Measurements from ENCODE around the gene RGSL1. TPM values are rescaled to one million over a fixed set of nuclear protein-coding genes. Genes with fewer than 3 reads are reported as not detected.

RGSL1 gene
- total and polyA plus RNA-seq, 3 experiments from 2014 or later: not detected

- H3K27me3 ChIP-seq (ENCODE audit: insufficient read depth, low read length, poor library complexity, severe bottlenecking): no peaks in the 10 kb centered on the region
- no peak overlapping the region for H3K4me3 Mint-ChIP-seq
- no peak overlapping the region for H3K27ac ChIP-seq (ENCODE audit: low read depth, low read length)
- no peaks in the 10 kb centered on the region for H3K36me3 Mint-ChIP-seq
- H3K4me1 ChIP-seq (ENCODE audit: insufficient read depth, low read length): no peaks in the 10 kb centered on the region
- no peaks in the 10 kb centered on the region for H3K9me3 ChIP-seq (ENCODE audit: low read length)
- no peak for DNase-seq
- H3K27ac Mint-ChIP-seq: no peak overlapping the region
- ChIA-PET CTCF (interaction anchor here (0.9 kb wide), 1 partner anchor 17 kb away, joined by 3 read pairs; no protein-coding TSS in a partner anchor), POLR2A (no interaction called here)
- H3K4me1 Mint-ChIP-seq: peaks cover 0 to 5% (median 0%) of the 10 kb centered on the region in 3 donors
- H3K36me3 ChIP-seq (ENCODE audit: insufficient read depth, low read length): no peaks in the 10 kb centered on the region
- no peak overlapping the region for H3K4me3 ChIP-seq (ENCODE audit: low read length)
- no peaks in the 10 kb centered on the region for H3K9me3 Mint-ChIP-seq
- peaks cover 2 to 17% of the 10 kb centered on the region in 2 donors for H3K27me3 Mint-ChIP-seq
Observed at GRCh38 chr1:182447660-182448059, 2.3 kb upstream of the RGSL1 start.

GRCh38 chr1:182453631-182454030 lies 3.7 kb downstream of the RGSL1 start:
- Mint-ChIP-seq H3K9me3 (no peaks in the 10 kb centered on the region), H3K36me3 (no peaks in the 10 kb centered on the region), H3K4me1 (no peaks in the 10 kb centered on the region), H3K4me3 (no peak overlapping the region), H3K27ac (no peak overlapping the region), H3K27me3 (peaks cover 7 to 49% of the 10 kb centered on the region in 2 donors)
- ChIA-PET CTCF (no interaction called here), POLR2A (no interaction called here)
- no peak overlapping the region for H3K4me3 ChIP-seq (ENCODE audit: low read length)
- H3K9me3 ChIP-seq (ENCODE audit: low read length): no peaks in the 10 kb centered on the region
- no peaks in the 10 kb centered on the region for H3K4me1 ChIP-seq (ENCODE audit: insufficient read depth, low read length)
- H3K27ac ChIP-seq (ENCODE audit: low read depth, low read length): no peak overlapping the region
- H3K36me3 ChIP-seq (ENCODE audit: insufficient read depth, low read length): no peaks in the 10 kb centered on the region
- no peaks in the 10 kb centered on the region for H3K27me3 ChIP-seq (ENCODE audit: insufficient read depth, low read length, poor library complexity, severe bottlenecking)
- DNase-seq: no peak

- Mint-ChIP-seq H3K36me3 (no peaks in the 10 kb centered on the region), H3K9me3 (peaks cover 0 to 9% (median 0%) of the 10 kb centered on the region in 5 donors), H3K4me3 (no peak overlapping the region), H3K27ac (no peak overlapping the region), H3K27me3 (peaks cover 16 to 68% of the 10 kb centered on the region in 2 donors), H3K4me1 (no peaks in the 10 kb centered on the region)
- ChIA-PET POLR2A (no interaction called here), CTCF (no interaction called here)
- Histone ChIP-seq H3K36me3 (ENCODE audit: insufficient read depth, low read length) (no peaks in the 10 kb centered on the region), H3K4me3 (ENCODE audit: low read length) (no peak overlapping the region), H3K4me1 (ENCODE audit: insufficient read depth, low read length) (no peaks in the 10 kb centered on the region), H3K27me3 (ENCODE audit: insufficient read depth, low read length, poor library complexity, severe bottlenecking) (no peaks in the 10 kb centered on the region), H3K9me3 (ENCODE audit: low read length) (no peaks in the 10 kb centered on the region), H3K27ac (ENCODE audit: low read depth, low read length) (no peak overlapping the region)
- no peak for DNase-seq
Observed at GRCh38 chr1:182457844-182458243, 7.9 kb downstream of the RGSL1 start.

- no peak overlapping the region for H3K27ac ChIP-seq (ENCODE audit: low read depth, low read length)
- H3K27me3 Mint-ChIP-seq: peaks cover 16 to 57% of the 10 kb centered on the region in 2 donors
- ChIA-PET CTCF (no interaction called here), POLR2A (no interaction called here)
- no peak overlapping the region for H3K4me3 ChIP-seq (ENCODE audit: low read length)
- no peaks in the 10 kb centered on the region for H3K36me3 ChIP-seq (ENCODE audit: insufficient read depth, low read length)
- no peaks in the 10 kb centered on the region for H3K4me1 Mint-ChIP-seq
- no peak overlapping the region for H3K27ac Mint-ChIP-seq
- no peak for DNase-seq
- H3K9me3 Mint-ChIP-seq: peaks cover 0 to 9% (median 0%) of the 10 kb centered on the region in 5 donors
- no peak overlapping the region for H3K4me3 Mint-ChIP-seq
- H3K4me1 ChIP-seq (ENCODE audit: insufficient read depth, low read length): no peaks in the 10 kb centered on the region
- H3K27me3 ChIP-seq (ENCODE audit: insufficient read depth, low read length, poor library complexity, severe bottlenecking): no peaks in the 10 kb centered on the region
- no peaks in the 10 kb centered on the region for H3K36me3 Mint-ChIP-seq
- no peaks in the 10 kb centered on the region for H3K9me3 ChIP-seq (ENCODE audit: low read length)
Observed at GRCh38 chr1:182459949-182460348, 10.0 kb downstream of the RGSL1 start.

- no peaks in the 10 kb centered on the region for H3K4me1 Mint-ChIP-seq
- no peak overlapping the region for H3K27ac Mint-ChIP-seq
- Histone ChIP-seq H3K27ac (ENCODE audit: low read depth, low read length) (no peak overlapping the region), H3K4me1 (ENCODE audit: insufficient read depth, low read length) (no peaks in the 10 kb centered on the region), H3K27me3 (ENCODE audit: insufficient read depth, low read length, poor library complexity, severe bottlenecking) (no peaks in the 10 kb centered on the region), H3K36me3 (ENCODE audit: insufficient read depth, low read length) (no peaks in the 10 kb centered on the region), H3K9me3 (ENCODE audit: low read length) (no peaks in the 10 kb centered on the region), H3K4me3 (ENCODE audit: low read length) (no peak overlapping the region)
- POLR2A ChIA-PET: no interaction called here
- peaks cover 0 to 9% (median 0%) of the 10 kb centered on the region in 5 donors for H3K9me3 Mint-ChIP-seq
- CTCF ChIA-PET: no interaction called here
- no peak for DNase-seq
- no peak overlapping the region for H3K4me3 Mint-ChIP-seq
- H3K27me3 Mint-ChIP-seq: peaks cover 16 to 59% of the 10 kb centered on the region in 2 donors
- H3K36me3 Mint-ChIP-seq: no peaks in the 10 kb centered on the region
Observed at GRCh38 chr1:182460550-182460951, 10.6 kb downstream of the RGSL1 start.

- Mint-ChIP-seq H3K27ac (no peak overlapping the region), H3K27me3 (peaks cover 12 to 35% of the 10 kb centered on the region in 2 donors), H3K4me3 (no peak overlapping the region), H3K4me1 (no peaks in the 10 kb centered on the region), H3K36me3 (no peaks in the 10 kb centered on the region), H3K9me3 (peaks cover 10 to 20% (median 12%) of the 10 kb centered on the region in 5 donors)
- Histone ChIP-seq H3K27me3 (ENCODE audit: insufficient read depth, low read length, poor library complexity, severe bottlenecking) (peaks cover 5% of the 10 kb centered on the region), H3K4me3 (ENCODE audit: low read length) (no peak overlapping the region), H3K9me3 (ENCODE audit: low read length) (no peaks in the 10 kb centered on the region), H3K36me3 (ENCODE audit: insufficient read depth, low read length) (no peaks in the 10 kb centered on the region), H3K27ac (ENCODE audit: low read depth, low read length) (no peak overlapping the region), H3K4me1 (ENCODE audit: insufficient read depth, low read length) (no peaks in the 10 kb centered on the region)
- POLR2A ChIA-PET: no interaction called here
- no peak for DNase-seq
- CTCF ChIA-PET: no interaction called here
Observed at GRCh38 chr1:182473556-182473955, 23.6 kb downstream of the RGSL1 start.

- Histone ChIP-seq H3K27me3 (ENCODE audit: insufficient read depth, low read length, poor library complexity, severe bottlenecking) (peaks cover 5% of the 10 kb centered on the region), H3K9me3 (ENCODE audit: low read length) (no peaks in the 10 kb centered on the region), H3K4me1 (ENCODE audit: insufficient read depth, low read length) (no peaks in the 10 kb centered on the region), H3K27ac (ENCODE audit: low read depth, low read length) (no peak overlapping the region), H3K36me3 (ENCODE audit: insufficient read depth, low read length) (no peaks in the 10 kb centered on the region), H3K4me3 (ENCODE audit: low read length) (no peak overlapping the region)
- peaks cover 6 to 41% of the 10 kb centered on the region in 2 donors for H3K27me3 Mint-ChIP-seq
- no peaks in the 10 kb centered on the region for H3K4me1 Mint-ChIP-seq
- CTCF ChIA-PET: no interaction called here
- no peak for DNase-seq
- H3K27ac Mint-ChIP-seq: no peak overlapping the region
- H3K36me3 Mint-ChIP-seq: peaks cover 0 to 3% (median 0%) of the 10 kb centered on the region in 3 donors
- H3K9me3 Mint-ChIP-seq: peaks cover 16 to 24% (median 20%) of the 10 kb centered on the region in 5 donors
- POLR2A ChIA-PET: no interaction called here
- no peak overlapping the region for H3K4me3 Mint-ChIP-seq
Observed at GRCh38 chr1:182476625-182477024, 26.7 kb downstream of the RGSL1 start.

- Mint-ChIP-seq H3K36me3 (peaks cover 0 to 3% (median 0%) of the 10 kb centered on the region in 3 donors), H3K27me3 (peaks cover 6 to 33% of the 10 kb centered on the region in 2 donors), H3K27ac (no peak overlapping the region), H3K4me1 (no peaks in the 10 kb centered on the region), H3K4me3 (no peak overlapping the region), H3K9me3 (peaks cover 16 to 23% (median 20%) of the 10 kb centered on the region in 5 donors)
- DNase-seq: no peak
- Histone ChIP-seq H3K27ac (ENCODE audit: low read depth, low read length) (no peak overlapping the region), H3K27me3 (ENCODE audit: insufficient read depth, low read length, poor library complexity, severe bottlenecking) (peaks cover 5% of the 10 kb centered on the region), H3K4me1 (ENCODE audit: insufficient read depth, low read length) (no peaks in the 10 kb centered on the region), H3K36me3 (ENCODE audit: insufficient read depth, low read length) (no peaks in the 10 kb centered on the region), H3K9me3 (ENCODE audit: low read length) (no peaks in the 10 kb centered on the region), H3K4me3 (ENCODE audit: low read length) (no peak overlapping the region)
- ChIA-PET CTCF (no interaction called here), POLR2A (no interaction called here)
Observed at GRCh38 chr1:182478238-182478637, 28.3 kb downstream of the RGSL1 start.

GRCh38 chr1:182484067-182484466 lies 34.1 kb downstream of the RGSL1 start:
- H3K4me3 Mint-ChIP-seq: no peak overlapping the region
- H3K4me1 Mint-ChIP-seq: no peaks in the 10 kb centered on the region
- no peak overlapping the region for H3K4me3 ChIP-seq (ENCODE audit: low read length)
- ChIA-PET POLR2A (no interaction called here), CTCF (no interaction called here)
- no peak overlapping the region for H3K27ac Mint-ChIP-seq
- peaks cover under 1 to 8% (median 3%) of the 10 kb centered on the region in 5 donors for H3K9me3 Mint-ChIP-seq
- H3K4me1 ChIP-seq (ENCODE audit: insufficient read depth, low read length): no peaks in the 10 kb centered on the region
- no peaks in the 10 kb centered on the region for H3K9me3 ChIP-seq (ENCODE audit: low read length)
- peaks cover 0 to 3% (median 0%) of the 10 kb centered on the region in 3 donors for H3K36me3 Mint-ChIP-seq
- no peaks in the 10 kb centered on the region for H3K27me3 ChIP-seq (ENCODE audit: insufficient read depth, low read length, poor library complexity, severe bottlenecking)
- no peak overlapping the region for H3K27ac ChIP-seq (ENCODE audit: low read depth, low read length)
- peaks cover 3 to 28% of the 10 kb centered on the region in 2 donors for H3K27me3 Mint-ChIP-seq
- no peak for DNase-seq
- H3K36me3 ChIP-seq (ENCODE audit: insufficient read depth, low read length): no peaks in the 10 kb centered on the region
